Measurements from ENCODE around the gene USP54. TPM values are rescaled to one million over a fixed set of nuclear protein-coding genes. Genes with fewer than 3 reads are reported as not detected.

The USP54 gene
- total RNA-seq, 1 experiment from 2014 or later = 35.9 TPM

DNA sequence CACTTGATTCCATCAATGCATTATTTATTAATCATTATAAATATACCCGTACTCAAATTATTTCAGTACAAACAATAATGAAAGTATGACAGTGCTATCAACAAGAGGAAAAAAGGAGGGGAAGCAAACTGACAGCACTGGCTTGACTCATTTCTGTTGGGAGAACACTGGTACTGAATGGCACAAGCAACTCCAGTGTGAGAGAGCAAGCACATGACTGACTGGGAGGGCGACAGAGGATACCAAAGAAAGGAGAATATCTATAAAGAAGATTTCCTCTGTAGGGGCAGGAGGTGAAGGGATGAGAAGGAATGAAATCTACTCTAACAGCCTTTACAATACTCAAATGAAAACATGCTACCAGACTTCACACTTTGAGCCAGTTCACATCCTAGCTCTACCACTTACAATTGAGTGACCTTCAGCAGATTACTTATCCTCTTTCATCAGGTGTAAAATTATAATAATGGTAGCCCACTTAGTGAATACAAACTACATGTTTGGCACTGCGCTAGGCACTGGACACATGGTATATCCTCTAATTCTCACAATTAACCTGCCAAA, 1.5 kb downstream of the USP54 start:
- intact Hi-C loops (cut with micrococcal nuclease; ENCODE audit: unreplicated experiment) = no loop called here

DNA sequence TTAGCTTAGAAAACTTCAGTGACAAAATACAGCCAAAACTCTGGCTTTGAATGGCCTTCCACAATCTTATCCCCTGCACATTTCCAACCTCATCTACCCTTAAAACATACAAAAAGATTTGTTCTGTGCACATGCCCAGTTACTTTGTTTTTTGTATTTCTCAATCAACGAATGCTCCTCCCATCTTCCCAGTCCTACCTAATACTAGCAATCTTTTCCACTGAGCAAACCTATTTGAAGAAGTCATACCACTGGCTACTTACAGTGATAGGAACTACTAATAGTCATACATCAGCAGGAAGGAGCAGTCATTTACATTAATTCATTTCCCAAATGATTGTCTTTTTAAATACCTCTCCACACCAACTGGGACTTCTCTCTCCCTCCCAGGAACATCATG, 2.5 kb downstream of the USP54 start:
- no peak overlapping the region for H3K4me3 ChIP-seq (ENCODE audit: low read depth, low read length, poor library complexity, severe bottlenecking)
- intact Hi-C loops (cut with micrococcal nuclease; ENCODE audit: unreplicated experiment) = no loop called here
- no peaks in the 10 kb centered on the region for H3K36me3 ChIP-seq (ENCODE audit: insufficient read depth, low read length, poor library complexity, severe bottlenecking)
- no peak overlapping the region for H3K27ac ChIP-seq (ENCODE audit: low read depth, low read length, poor library complexity, severe bottlenecking)
- POLR2A ChIA-PET (ENCODE audit: low non-redundant PET) = no interaction called here
- no peaks in the 10 kb centered on the region for H3K27me3 ChIP-seq (replicated peaks; ENCODE audit: insufficient read depth, low read depth, low read length, poor library complexity)
- H3K9me3 ChIP-seq (ENCODE audit: low read depth, low read length, poor library complexity, severe bottlenecking) = no peaks in the 10 kb centered on the region
- CTCF ChIA-PET = no interaction called here
- H3K4me1 ChIP-seq (ENCODE audit: insufficient read depth, low read length, poor library complexity, severe bottlenecking) = peaks cover 27% of the 10 kb centered on the region
- no peak for TF ChIP-seq EZH2 (IDR thresholded peaks at IDR 0.05; ENCODE audit: borderline replicate concordance, low read depth, low read length, poor library complexity, severe bottlenecking)
- TF ChIP-seq, protein P1, sequence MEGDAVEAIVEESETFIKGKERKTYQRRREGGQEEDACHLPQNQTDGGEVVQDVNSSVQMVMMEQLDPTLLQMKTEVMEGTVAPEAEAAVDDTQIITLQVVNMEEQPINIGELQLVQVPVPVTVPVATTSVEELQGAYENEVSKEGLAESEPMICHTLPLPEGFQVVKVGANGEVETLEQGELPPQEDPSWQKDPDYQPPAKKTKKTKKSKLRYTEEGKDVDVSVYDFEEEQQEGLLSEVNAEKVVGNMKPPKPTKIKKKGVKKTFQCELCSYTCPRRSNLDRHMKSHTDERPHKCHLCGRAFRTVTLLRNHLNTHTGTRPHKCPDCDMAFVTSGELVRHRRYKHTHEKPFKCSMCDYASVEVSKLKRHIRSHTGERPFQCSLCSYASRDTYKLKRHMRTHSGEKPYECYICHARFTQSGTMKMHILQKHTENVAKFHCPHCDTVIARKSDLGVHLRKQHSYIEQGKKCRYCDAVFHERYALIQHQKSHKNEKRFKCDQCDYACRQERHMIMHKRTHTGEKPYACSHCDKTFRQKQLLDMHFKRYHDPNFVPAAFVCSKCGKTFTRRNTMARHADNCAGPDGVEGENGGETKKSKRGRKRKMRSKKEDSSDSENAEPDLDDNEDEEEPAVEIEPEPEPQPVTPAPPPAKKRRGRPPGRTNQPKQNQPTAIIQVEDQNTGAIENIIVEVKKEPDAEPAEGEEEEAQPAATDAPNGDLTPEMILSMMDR (conservative IDR thresholded peaks at IDR 0.05; ENCODE audit: low read depth, low read length) = no peak
- DNase-seq (ENCODE audit: low spot score) = no peak
- no TSS peak for BruUV-seq (replicated peaks)

More for the DNA sequence above, 1.5 kb downstream of the USP54 start:
- CTCF ChIA-PET = no interaction called here
- H3K27me3 ChIP-seq (replicated peaks; ENCODE audit: insufficient read depth, low read depth, low read length, poor library complexity) = no peaks in the 10 kb centered on the region
- no peak for DNase-seq (ENCODE audit: low spot score)
- no peak overlapping the region for H3K4me3 ChIP-seq (ENCODE audit: low read depth, low read length, poor library complexity, severe bottlenecking)
- no peaks in the 10 kb centered on the region for H3K36me3 ChIP-seq (ENCODE audit: insufficient read depth, low read length, poor library complexity, severe bottlenecking)
- BruUV-seq (replicated peaks) = no TSS peak
- TF ChIP-seq EZH2 (IDR thresholded peaks at IDR 0.05; ENCODE audit: borderline replicate concordance, low read depth, low read length, poor library complexity, severe bottlenecking) = no peak
- TF ChIP-seq, protein P1 (conservative IDR thresholded peaks at IDR 0.05; ENCODE audit: low read depth, low read length) = no peak
- H3K4me1 ChIP-seq (ENCODE audit: insufficient read depth, low read length, poor library complexity, severe bottlenecking) = peaks cover 27% of the 10 kb centered on the region
- no peak overlapping the region for H3K27ac ChIP-seq (ENCODE audit: low read depth, low read length, poor library complexity, severe bottlenecking)
- H3K9me3 ChIP-seq (ENCODE audit: low read depth, low read length, poor library complexity, severe bottlenecking) = no peaks in the 10 kb centered on the region
- POLR2A ChIA-PET (ENCODE audit: low non-redundant PET) = no interaction called here

DNA sequence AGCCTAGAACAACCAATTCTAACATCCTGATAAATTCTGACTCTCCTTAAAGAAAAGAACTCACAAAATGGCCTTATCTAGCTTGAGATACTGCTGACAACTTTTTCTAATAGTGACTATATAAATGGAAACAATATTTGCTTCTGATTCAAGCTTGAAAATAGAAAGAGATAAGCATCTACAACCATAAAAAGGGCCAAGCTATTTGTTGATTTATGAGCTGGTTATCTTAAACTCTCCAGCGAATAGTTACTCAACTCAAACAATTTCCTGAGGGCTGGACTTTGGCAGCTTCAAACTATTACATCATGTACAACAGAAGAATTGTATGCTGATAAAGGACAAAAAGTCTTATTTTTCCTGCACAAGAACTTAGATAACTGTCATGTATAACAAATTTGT, 4.6 kb downstream of the USP54 start:
- DNase-seq (ENCODE audit: low spot score) = peak; percentile 68
- POLR2A ChIA-PET (ENCODE audit: low non-redundant PET) = no interaction called here
- Histone ChIP-seq H3K9me3 (ENCODE audit: low read depth, low read length, poor library complexity, severe bottlenecking) (no peaks in the 10 kb centered on the region), H3K36me3 (ENCODE audit: insufficient read depth, low read length, poor library complexity, severe bottlenecking) (no peaks in the 10 kb centered on the region), H3K27ac (ENCODE audit: low read depth, low read length, poor library complexity, severe bottlenecking) (peak overlapping the region; percentile 69), H3K4me1 (ENCODE audit: insufficient read depth, low read length, poor library complexity, severe bottlenecking) (peaks cover 26% of the 10 kb centered on the region), H3K4me3 (ENCODE audit: low read depth, low read length, poor library complexity, severe bottlenecking) (no peak overlapping the region), H3K27me3 (replicated peaks; ENCODE audit: insufficient read depth, low read depth, low read length, poor library complexity) (no peaks in the 10 kb centered on the region)
- no TSS peak for BruUV-seq (replicated peaks)
- CTCF ChIA-PET = interaction anchor here (1.2 kb wide), 1 partner anchor 57 kb away, joined by 3 read pairs; no protein-coding TSS in a partner anchor
- intact Hi-C loops (cut with micrococcal nuclease; ENCODE audit: unreplicated experiment) = no loop called here
- TF ChIP-seq, protein P1 (conservative IDR thresholded peaks at IDR 0.05; ENCODE audit: low read depth, low read length) = no peak
- TF ChIP-seq EZH2 (IDR thresholded peaks at IDR 0.05; ENCODE audit: borderline replicate concordance, low read depth, low read length, poor library complexity, severe bottlenecking) = no peak

Measured in A673 (cell line).